WTC11 (cell line): ENCODE data around the gene ANKRD9.

Experiments
- NR3C1 ChIP-seq: sonication (generic); formaldehyde crosslinking; conservative IDR thresholded peaks from 2 replicates; pipeline ENCODE4 v1.8.1; 2023; ENCODE audit warnings: low read depth, mild to moderate bottlenecking, missing genetic modification reagents
- TF ChIP-seq, protein P1 (sequence below): sonication (generic); formaldehyde crosslinking; IDR thresholded peaks from 2 replicates; pipeline ENCODE4 v1.8.1; 2023; ENCODE audit warnings: mild to moderate bottlenecking, moderate library complexity, missing genetic modification reagents
- TF ChIP-seq, protein P2 (sequence below): sonication (generic); formaldehyde crosslinking; IDR thresholded peaks from 2 replicates; pipeline ENCODE4 v1.8.1; 2023; ENCODE audit warnings: mild to moderate bottlenecking, missing genetic modification reagents, borderline replicate concordance
- TF ChIP-seq, protein P3 (sequence below): fragments of 250-450 bp; sonication (Bioruptor Pico); IDR thresholded peaks from 2 replicates; pipeline ENCODE4 v1.9.0; 2021; ENCODE audit warnings: mild to moderate bottlenecking, borderline replicate concordance
- TF ChIP-seq, protein P4 (sequence below): fragments of 200-600 bp; IDR thresholded peaks from 2 replicates; pipeline ENCODE4 v1.8.0; 2022; ENCODE audit warnings: antibody characterized with exemption

DNA sequence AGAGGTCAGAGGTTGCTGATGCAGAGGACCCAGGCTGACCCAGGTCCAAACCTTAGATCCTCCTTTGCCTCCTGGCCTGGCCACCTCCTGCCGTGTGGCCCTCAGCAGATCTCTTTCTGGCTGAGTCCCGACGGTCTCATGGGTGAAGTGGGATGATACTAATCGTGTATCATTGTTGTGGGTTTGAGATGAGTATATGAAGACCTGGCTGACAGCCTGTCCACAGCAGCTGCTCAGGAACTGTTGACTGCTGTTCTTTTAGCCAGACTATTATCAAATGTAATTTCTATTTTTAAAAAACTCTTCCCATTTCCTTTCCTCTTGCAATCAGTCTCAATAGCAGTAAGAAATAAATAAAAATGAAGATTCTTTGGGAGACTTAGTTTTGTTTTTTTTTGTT is 45.6 kb downstream of the ANKRD9 start:
- TF ChIP-seq, protein P1, sequence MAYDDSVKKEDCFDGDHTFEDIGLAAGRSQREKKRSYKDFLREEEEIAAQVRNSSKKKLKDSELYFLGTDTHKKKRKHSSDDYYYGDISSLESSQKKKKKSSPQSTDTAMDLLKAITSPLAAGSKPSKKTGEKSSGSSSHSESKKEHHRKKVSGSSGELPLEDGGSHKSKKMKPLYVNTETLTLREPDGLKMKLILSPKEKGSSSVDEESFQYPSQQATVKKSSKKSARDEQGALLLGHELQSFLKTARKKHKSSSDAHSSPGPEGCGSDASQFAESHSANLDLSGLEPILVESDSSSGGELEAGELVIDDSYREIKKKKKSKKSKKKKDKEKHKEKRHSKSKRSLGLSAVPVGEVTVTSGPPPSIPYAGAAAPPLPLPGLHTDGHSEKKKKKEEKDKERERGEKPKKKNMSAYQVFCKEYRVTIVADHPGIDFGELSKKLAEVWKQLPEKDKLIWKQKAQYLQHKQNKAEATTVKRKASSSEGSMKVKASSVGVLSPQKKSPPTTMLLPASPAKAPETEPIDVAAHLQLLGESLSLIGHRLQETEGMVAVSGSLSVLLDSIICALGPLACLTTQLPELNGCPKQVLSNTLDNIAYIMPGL (CRISPR knock-in tag) = no peak
- TF ChIP-seq, protein P2, sequence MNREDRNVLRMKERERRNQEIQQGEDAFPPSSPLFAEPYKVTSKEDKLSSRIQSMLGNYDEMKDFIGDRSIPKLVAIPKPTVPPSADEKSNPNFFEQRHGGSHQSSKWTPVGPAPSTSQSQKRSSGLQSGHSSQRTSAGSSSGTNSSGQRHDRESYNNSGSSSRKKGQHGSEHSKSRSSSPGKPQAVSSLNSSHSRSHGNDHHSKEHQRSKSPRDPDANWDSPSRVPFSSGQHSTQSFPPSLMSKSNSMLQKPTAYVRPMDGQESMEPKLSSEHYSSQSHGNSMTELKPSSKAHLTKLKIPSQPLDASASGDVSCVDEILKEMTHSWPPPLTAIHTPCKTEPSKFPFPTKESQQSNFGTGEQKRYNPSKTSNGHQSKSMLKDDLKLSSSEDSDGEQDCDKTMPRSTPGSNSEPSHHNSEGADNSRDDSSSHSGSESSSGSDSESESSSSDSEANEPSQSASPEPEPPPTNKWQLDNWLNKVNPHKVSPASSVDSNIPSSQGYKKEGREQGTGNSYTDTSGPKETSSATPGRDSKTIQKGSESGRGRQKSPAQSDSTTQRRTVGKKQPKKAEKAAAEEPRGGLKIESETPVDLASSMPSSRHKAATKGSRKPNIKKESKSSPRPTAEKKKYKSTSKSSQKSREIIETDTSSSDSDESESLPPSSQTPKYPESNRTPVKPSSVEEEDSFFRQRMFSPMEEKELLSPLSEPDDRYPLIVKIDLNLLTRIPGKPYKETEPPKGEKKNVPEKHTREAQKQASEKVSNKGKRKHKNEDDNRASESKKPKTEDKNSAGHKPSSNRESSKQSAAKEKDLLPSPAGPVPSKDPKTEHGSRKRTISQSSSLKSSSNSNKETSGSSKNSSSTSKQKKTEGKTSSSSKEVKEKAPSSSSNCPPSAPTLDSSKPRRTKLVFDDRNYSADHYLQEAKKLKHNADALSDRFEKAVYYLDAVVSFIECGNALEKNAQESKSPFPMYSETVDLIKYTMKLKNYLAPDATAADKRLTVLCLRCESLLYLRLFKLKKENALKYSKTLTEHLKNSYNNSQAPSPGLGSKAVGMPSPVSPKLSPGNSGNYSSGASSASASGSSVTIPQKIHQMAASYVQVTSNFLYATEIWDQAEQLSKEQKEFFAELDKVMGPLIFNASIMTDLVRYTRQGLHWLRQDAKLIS (CRISPR knock-in tag) = no peak
- TF ChIP-seq NR3C1 (CRISPR knock-in tag) = no peak
- TF ChIP-seq, protein P3, sequence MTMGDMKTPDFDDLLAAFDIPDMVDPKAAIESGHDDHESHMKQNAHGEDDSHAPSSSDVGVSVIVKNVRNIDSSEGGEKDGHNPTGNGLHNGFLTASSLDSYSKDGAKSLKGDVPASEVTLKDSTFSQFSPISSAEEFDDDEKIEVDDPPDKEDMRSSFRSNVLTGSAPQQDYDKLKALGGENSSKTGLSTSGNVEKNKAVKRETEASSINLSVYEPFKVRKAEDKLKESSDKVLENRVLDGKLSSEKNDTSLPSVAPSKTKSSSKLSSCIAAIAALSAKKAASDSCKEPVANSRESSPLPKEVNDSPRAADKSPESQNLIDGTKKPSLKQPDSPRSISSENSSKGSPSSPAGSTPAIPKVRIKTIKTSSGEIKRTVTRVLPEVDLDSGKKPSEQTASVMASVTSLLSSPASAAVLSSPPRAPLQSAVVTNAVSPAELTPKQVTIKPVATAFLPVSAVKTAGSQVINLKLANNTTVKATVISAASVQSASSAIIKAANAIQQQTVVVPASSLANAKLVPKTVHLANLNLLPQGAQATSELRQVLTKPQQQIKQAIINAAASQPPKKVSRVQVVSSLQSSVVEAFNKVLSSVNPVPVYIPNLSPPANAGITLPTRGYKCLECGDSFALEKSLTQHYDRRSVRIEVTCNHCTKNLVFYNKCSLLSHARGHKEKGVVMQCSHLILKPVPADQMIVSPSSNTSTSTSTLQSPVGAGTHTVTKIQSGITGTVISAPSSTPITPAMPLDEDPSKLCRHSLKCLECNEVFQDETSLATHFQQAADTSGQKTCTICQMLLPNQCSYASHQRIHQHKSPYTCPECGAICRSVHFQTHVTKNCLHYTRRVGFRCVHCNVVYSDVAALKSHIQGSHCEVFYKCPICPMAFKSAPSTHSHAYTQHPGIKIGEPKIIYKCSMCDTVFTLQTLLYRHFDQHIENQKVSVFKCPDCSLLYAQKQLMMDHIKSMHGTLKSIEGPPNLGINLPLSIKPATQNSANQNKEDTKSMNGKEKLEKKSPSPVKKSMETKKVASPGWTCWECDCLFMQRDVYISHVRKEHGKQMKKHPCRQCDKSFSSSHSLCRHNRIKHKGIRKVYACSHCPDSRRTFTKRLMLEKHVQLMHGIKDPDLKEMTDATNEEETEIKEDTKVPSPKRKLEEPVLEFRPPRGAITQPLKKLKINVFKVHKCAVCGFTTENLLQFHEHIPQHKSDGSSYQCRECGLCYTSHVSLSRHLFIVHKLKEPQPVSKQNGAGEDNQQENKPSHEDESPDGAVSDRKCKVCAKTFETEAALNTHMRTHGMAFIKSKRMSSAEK = no peak
- TF ChIP-seq, protein P4, sequence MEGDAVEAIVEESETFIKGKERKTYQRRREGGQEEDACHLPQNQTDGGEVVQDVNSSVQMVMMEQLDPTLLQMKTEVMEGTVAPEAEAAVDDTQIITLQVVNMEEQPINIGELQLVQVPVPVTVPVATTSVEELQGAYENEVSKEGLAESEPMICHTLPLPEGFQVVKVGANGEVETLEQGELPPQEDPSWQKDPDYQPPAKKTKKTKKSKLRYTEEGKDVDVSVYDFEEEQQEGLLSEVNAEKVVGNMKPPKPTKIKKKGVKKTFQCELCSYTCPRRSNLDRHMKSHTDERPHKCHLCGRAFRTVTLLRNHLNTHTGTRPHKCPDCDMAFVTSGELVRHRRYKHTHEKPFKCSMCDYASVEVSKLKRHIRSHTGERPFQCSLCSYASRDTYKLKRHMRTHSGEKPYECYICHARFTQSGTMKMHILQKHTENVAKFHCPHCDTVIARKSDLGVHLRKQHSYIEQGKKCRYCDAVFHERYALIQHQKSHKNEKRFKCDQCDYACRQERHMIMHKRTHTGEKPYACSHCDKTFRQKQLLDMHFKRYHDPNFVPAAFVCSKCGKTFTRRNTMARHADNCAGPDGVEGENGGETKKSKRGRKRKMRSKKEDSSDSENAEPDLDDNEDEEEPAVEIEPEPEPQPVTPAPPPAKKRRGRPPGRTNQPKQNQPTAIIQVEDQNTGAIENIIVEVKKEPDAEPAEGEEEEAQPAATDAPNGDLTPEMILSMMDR = no peak
